Hematopoietic multipotent progenitor cell treated with erythropoietin and hydrocortisone succinate and interleukin-3 and kit ligand, for 6 days (in vitro differentiated cells): ENCODE data around the gene NUAK2.
"Not testable (repeated sequence)": the region's sequence is repeated elsewhere in the genome, so short reads cannot be mapped to it uniquely, and the experiment has no call there.

Experiments used
- DNase-seq: peaks from one replicate; pipeline ENCODE4 v3.0.0-alpha.2; 2015

NUAK2 gene

DNA sequence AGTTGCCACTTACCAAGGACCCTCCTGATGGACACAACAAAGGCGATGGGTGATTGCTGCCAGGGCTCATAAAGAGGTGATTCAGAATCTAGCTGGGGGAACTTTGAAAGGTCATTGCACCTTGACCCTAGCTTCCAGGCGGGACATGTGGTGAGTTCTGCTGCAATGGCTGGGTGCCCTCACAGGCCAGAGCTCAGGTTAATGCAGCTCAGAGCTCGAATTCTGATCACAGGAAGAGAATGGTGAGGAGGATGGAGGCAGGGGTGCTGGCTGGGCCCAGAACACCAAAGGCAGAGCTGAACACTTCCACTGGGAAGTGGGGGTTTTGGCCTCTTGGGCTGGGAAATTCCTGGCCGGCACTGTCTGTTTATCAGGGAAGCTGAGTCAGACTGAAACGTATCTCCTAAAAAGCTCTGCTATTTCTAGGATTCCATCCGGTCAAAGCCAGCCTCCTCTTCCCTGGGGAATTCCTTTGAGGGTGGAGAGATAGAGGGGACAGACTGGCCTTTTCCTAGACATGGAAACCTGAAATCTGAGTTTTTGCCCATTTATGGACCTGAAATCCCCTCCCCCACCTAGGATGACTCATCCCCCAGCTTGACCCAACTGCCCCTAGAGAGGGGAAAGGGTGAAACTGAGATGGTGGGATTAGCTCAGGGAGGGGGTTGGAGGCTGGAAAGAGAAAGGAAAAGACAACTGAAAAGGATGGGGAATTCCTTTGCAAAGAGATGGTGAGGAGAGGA is 27.2 kb downstream of the NUAK2 start:
- no peak for DNase-seq

DNA sequence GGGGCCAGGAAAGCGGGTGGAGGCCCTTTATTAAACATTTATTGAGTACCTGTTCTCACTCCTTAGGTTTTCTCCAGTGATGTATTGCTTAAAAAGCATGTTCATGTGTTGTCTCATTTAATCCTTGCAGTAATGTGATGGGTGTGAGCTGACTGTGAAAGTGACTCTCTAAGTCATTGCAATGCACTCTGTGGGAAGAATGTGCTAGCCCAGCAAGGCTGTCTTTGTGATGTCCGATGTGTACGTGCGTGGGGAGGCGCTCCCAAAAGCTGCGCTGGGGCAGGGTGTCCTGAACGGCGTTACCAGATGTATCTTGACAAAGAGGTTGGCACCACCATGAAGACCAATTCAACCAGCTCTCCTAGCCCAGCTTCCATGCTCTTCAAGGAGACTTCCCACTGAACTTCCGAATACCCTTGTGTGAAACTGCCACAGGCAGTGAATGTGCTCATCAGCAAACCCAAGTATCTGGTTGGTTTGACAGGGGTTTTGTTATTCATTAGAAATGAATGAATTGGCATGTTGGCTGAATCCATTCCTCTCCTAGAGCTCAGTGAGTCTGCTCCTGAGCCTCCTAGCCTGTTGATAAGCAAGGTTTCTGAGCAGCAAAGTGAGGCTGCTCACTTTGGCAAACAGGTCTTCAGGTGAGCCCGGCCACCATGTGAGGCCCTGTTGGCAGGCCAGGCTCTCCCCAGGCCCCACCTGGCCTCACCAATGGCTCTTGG is 28.0 kb downstream of the NUAK2 start:
- no peak for DNase-seq

GRCh38 chr1:205291596-205291995 is 29.9 kb downstream of the NUAK2 start:
- DNase-seq: no peak

GRCh38 chr1:205287767-205288559 is 33.6 kb downstream of the NUAK2 start:
- DNase-seq: peak; percentile 83

GRCh38 chr1:205287076-205287475 is 34.5 kb downstream of the NUAK2 start:
- no peak for DNase-seq

DNA sequence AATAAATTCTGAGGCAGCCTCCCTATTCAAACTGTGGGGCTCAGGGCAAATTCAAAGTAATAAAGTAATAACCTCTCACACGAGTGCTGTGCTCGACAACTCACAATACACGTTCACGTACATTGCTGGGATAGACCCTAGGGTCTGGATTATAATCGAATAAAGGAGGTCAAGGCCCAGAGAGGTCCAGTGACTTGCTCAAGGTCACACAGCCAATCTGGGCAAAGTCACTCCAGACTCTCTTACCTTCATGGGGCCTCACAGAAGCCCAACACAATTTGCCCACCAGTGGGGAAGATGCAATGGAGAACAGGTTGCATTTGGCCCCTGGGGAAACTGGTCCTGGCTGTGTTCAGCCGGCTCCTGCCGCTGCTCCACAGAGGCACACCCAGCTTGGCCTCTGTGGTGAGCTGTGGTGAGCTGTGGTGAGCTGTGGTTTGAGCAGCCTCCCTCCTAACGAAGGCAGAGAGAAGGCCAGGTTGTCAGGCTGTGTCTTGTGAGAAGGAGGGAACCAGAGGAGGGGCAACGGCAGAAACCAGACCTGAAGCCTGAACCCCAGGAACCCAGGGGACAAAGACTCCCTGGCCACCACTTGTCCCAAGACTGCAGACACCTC is 35.1 kb downstream of the NUAK2 start:
- DNase-seq: peak; percentile 81

GRCh38 chr1:205285381-205286101 is 36.0 kb downstream of the NUAK2 start:
- DNase-seq: peak; percentile 52

- DNase-seq: peak; percentile 80
Measured at GRCh38 chr1:205284420-205285144, 37.0 kb downstream of the NUAK2 start.

- no peak for DNase-seq
Measured at GRCh38 chr1:205283270-205284147, 38.0 kb downstream of the NUAK2 start.

GRCh38 chr1:205280666-205281395 is 40.7 kb downstream of the NUAK2 start:
- DNase-seq: not testable (repeated sequence)

- no peak for DNase-seq
Measured at GRCh38 chr1:205279986-205280385, 41.6 kb downstream of the NUAK2 start.

- no peak for DNase-seq
Measured at GRCh38 chr1:205276689-205277065, 44.9 kb downstream of the NUAK2 start.

DNA sequence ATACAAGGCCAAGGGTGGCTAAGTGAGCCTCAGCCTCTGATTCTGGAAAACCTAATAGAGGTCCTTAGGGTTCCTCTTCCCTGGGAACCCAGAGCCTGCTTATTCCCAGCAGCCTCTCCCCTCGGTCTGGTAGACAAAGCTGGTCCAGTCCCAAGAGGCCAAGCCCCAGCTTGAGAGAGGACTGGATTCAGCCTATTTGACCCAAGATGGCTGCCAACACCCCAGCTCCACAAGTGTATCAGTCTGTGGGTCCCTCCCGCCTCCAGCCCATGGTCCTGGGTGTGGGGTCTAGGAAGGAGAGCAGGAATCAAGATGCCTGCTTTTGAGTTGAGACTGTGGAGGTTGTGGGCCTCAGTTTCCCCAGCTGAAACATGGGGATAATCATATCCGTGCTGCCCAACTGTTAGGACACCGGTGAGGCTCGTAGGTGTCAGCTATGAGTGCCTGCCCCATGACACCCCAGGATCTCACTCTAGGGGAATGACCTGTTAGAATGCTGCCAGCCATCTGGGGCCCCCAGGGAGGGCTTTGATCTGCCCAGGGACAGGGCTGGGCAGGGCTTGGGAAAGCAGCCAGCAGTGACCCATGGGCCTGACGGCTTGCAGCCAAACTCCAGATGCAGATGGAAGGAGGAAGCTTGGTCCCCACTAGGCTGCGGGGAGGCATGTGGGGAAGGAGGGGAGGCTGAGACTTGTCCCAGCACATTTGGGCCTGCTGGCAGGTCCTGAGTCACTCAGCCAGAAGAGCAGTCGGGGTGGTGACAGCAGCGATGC is 45.4 kb downstream of the NUAK2 start:
- no peak for DNase-seq

DNA sequence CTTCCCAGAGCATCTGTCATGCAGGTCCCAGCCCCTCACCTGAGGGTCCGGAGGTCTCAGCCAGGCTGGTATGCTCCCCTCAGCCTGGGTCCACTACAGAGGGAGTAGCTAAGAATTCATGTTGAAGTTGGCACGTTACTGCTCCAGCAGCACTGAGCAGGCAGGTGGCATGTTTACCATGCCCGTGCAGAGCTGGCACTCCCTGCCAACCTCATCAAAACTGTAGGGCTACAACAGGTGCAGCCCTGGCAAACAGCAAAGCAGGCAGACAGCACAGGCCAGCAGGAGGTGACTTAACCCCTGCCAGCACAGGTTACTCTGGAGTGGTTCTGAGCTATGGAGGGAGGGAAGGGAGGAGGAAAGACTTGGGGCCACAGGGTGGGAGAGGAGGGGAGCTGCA is 46.4 kb downstream of the NUAK2 start:
- no peak for DNase-seq

GRCh38 chr1:205274041-205274691 is 47.4 kb downstream of the NUAK2 start:
- DNase-seq: no peak

DNA sequence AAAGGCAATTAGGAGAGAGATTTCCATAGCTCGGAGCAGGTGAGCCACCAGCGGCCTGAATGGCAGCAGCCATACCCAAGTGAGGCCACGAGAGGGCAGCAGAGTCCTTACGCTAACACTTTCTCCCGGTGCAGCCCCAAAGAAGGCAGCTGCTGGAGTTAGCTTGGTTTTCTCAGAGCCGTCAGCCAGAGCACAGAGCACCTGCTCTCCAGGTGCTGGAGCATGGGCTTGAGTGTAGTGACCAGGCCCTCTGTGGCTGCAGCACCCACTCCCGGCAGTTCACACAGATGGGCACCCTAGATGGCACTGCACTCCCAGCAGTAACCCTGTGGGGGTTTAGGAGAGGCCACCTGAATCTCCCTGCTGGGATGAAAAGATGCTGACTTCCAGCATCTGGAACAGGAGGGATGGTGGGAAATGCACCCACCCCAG is 48.0 kb downstream of the NUAK2 start:
- DNase-seq: peak; percentile 88

DNA sequence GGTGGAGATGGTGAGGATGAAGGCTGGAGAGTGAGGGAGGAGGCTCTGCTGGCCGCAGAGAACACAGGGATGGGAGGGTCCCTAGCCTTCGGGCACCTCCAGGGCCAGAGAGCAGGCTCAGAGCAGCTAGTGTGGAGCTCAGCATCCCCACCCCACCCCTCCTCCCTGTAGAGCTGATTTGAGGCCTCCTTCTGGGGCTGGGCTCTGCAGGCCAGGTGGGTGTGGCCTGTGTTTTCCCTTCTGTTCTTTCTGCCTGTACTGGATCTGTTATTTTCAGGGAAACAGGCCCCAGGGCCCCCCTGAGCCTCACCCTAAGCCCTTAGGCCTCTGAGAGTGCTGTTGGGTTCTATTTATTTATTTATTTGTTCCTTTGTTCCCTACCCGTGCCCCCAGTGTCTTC is 49.0 kb downstream of the NUAK2 start:
- peak; percentile 53 for DNase-seq

DNA sequence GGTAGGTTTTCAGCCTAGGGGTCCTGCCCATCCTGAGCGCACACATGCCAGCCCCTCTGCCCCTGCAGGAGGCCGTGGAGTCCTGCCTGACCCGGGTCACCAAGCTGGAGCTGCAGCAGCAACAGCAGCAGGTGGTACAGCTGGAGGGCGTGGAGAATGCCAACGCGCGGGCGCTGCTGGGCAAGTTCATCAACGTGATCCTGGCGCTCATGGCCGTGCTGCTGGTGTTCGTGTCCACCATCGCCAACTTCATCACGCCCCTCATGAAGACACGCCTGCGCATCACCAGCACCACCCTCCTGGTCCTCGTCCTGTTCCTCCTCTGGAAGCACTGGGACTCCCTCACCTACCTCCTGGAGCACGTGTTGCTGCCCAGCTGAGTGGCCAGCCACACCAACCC is 49.8 kb downstream of the NUAK2 start:
- DNase-seq: no peak

GRCh38 chr1:205271277-205271676 is 50.3 kb downstream of the NUAK2 start:
- no peak for DNase-seq
